Epithelial cell of proximal tubule (primary cell): ENCODE data around the gene SLC9B2. TPM values are rescaled to one million over a fixed set of nuclear protein-coding genes. Genes with fewer than 3 reads are reported as not detected.
"Not testable (repeated sequence)": the region's sequence is repeated elsewhere in the genome, so short reads cannot be mapped to it uniquely, and the experiment has no call there.

Source experiments
- DNase-seq: peaks from one replicate; pipeline ENCODE4 v3.0.0-alpha.2; 2011; ENCODE audit warnings: low read depth
- H3K4me3 ChIP-seq: 2 replicates; pipeline ENCODE4 v1.5.1; 2011; ENCODE audit warnings: low read depth, mild to moderate bottlenecking, low read length
- total RNA-seq: library from RNA; depleted of rRNA; stranded (reverse); fragments of >200 nt; gene quantifications from 2 replicates; pipeline ENCODE4 v1.2.3, GENCODE V29; 2015
- TF ChIP-seq, protein P1 (sequence below): conservative IDR thresholded peaks from 2 replicates; pipeline ENCODE4 v1.5.1; 2012; ENCODE audit warnings: low read depth, mild to moderate bottlenecking, low read length

The SLC9B2 gene
- total RNA-seq, 1 donor from 2014 or later, result 7.0 TPM

DNA sequence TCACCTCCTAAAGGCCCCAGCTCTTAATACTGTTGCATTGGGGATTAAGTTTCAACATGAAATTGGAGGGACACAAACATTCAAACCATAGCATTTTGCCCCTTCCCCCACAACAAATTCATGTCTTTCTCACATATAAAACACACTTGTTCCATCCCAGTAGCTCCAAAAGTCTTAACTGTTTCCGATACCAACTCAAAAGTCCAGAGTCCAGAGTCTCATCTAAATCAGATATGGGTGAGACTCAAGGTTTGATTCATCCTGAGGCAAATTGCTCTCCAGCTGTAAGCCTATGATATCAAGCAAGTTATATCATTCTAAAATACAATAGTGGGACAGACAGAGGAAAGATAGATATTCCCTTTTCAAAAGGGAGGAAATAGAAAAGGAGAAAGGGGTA lies 65.8 kb downstream of the SLC9B2 start:
- TF ChIP-seq, protein P1, sequence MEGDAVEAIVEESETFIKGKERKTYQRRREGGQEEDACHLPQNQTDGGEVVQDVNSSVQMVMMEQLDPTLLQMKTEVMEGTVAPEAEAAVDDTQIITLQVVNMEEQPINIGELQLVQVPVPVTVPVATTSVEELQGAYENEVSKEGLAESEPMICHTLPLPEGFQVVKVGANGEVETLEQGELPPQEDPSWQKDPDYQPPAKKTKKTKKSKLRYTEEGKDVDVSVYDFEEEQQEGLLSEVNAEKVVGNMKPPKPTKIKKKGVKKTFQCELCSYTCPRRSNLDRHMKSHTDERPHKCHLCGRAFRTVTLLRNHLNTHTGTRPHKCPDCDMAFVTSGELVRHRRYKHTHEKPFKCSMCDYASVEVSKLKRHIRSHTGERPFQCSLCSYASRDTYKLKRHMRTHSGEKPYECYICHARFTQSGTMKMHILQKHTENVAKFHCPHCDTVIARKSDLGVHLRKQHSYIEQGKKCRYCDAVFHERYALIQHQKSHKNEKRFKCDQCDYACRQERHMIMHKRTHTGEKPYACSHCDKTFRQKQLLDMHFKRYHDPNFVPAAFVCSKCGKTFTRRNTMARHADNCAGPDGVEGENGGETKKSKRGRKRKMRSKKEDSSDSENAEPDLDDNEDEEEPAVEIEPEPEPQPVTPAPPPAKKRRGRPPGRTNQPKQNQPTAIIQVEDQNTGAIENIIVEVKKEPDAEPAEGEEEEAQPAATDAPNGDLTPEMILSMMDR, result no peak
- H3K4me3 ChIP-seq, result no peak overlapping the region
- no peak for DNase-seq

DNA sequence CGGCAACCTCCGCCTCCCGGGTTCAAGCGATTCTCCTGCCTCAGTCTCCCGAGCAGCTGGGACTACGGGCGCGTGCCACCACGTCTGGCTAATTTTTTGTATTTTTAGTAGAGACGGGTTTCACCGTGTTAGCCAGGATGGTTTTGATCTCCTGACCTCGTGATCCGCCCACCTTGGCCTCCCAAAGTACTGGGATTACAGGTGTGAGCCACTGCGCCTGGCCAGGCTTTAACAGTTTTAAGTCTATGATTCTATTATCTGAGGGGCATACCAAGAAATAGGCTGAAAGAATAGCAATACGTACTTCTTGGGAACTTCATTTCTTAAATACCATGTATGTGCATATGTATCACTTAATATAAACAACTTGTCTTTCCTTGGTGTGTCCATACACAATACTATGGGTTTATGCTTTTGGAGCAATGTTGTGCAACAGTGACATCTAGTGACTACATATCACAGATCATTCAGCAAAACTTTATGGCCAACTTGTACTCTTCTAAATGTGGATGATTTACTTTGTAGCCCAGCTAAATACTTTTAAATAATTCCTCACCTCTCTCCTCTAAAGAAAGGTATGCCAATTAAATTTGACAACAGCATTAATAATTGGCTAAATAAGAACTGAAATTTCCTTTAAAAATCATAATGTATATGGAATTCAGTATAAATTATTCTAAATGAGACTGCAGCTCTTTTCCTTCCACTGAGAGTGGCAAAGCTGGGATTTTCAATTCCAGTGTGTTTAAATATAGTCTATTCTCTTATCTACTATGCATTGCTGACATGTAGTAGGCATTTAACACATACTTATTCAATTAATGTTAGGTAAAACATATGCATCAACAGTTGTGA lies 67.5 kb downstream of the SLC9B2 start:
- no peak overlapping the region for H3K4me3 ChIP-seq
- DNase-seq, result no peak
- TF ChIP-seq, protein P1, result peak; percentile 75

DNA sequence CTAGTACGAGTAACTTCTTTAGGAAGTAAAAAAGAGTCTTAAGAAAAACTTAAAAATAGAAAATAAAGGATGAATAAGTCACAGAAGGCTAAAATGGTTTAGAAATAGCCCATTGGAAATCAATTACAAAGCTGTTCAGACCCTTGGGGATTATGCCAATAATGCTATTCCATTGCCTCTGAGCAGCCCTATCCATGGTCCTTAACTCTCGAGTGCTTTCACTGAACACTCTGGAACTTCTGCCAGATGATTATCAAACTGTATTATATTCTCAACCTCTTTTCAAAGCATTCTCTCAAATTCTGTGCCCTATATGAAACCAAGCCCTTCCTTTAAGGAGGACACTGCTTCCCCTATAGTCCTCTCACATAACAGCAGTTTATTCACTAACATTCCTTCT lies 74.0 kb downstream of the SLC9B2 start:
- no peak for DNase-seq
- TF ChIP-seq, protein P1, result no peak
- no peak overlapping the region for H3K4me3 ChIP-seq

DNA sequence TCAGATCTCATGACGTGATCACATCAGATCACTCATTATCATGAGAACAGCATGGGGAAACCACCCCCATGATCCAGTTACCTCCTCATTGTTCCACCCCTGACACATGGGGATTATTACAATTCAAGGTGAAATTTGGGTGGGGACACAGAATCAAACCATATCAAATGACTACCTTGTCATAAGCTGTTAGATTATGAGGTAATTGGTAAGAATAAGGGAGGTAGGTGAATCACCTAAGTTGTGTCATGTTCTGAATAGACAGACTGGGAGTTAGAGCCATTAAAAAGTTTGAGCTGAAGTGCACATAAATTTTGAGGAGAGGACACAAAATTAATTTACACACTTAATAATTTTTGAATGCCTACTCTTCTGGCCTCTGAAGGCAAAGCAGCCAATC lies 81.8 kb downstream of the SLC9B2 start:
- TF ChIP-seq, protein P1, result no peak
- H3K4me3 ChIP-seq, result no peak overlapping the region
- no peak for DNase-seq

DNA sequence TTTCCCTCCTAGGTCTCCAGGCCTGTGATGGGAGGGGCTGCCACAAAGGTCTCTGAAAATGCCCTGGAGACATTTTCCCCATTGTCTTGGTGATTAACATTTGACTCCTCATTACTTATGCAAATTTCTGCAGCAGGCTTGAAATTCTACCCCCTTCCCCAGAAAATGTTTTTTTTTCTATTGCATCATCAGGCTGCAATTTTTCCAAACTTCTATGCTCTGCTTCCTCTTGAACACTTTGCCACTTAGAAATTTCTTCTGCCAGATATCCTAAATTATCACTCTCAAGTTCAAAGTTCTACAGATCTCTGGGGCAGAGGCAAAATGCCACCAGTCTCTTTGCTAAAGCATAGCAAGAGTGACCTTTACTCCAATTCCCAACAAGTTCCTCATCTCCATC lies 82.6 kb downstream of the SLC9B2 start:
- H3K4me3 ChIP-seq, DNase-seq: not testable (repeated sequence)

DNA sequence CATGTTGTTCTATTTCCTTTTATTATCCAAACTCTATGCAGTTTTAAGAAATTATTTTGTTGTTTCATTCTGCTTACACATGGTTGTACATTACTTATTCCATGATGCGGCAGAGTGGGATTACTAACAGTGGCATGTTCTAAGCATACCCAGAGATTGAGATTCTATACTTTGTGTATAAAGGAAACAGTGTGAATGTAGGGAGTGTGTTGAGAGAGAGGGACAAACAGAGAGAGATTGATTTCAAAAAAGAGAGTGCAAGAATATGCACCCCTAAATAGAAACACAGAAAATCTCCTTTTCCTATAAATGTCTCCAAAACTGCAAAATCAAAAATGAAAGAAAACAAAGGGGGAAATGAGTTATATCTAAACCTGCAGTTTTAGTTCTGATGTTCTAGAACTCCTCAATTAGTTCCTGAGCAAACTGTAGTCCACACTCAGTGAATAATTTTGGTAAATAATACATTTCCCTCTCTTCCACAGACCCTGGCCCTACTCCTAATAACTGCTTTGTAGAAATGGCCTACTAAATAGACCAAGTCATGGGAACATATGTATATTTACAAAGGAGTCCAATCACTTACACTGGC lies 88.0 kb downstream of the SLC9B2 start:
- H3K4me3 ChIP-seq, result no peak overlapping the region
- no peak for DNase-seq
- TF ChIP-seq, protein P1, result no peak

DNA sequence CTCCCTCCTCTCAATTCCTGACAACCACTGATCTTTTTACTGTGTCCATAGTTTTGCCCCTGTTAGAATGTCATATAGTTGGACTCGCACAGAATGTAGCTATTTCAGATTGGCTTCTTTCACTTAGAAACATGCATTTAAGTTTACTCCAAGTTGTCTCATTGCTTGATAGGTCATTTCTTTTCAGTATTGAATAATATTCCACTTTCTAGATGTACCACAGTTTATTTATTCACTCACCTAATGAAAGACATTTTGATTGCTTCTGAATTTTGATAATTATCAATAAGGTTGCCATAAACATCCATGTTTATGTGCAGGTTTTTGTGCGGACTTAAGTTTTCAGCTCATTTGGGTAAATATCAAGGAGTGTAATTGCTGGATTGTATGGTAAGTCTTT lies 95.6 kb downstream of the SLC9B2 start:
- no peak overlapping the region for H3K4me3 ChIP-seq

More for the DNA sequence above, 95.6 kb downstream of the SLC9B2 start:
- no peak for DNase-seq
- TF ChIP-seq, protein P1, result no peak

Other genes with a start within 250 kb of the SLC9B2 start
- gene UBE2D3, start 249.2 kb downstream of the SLC9B2 start, total RNA-seq, result 283 and 375 TPM in 2 replicates
- gene CISD2, start 207.8 kb downstream of the SLC9B2 start, total RNA-seq, result 29.2 and 29.9 TPM in 2 replicates
- gene SLC9B1, start 57.1 kb downstream of the SLC9B2 start, total RNA-seq, result 0.43 and 1.1 TPM in 2 replicates
- 29.4 and 78.4 TPM in 2 replicates for gene BDH2, start 23.1 kb upstream of the SLC9B2 start, total RNA-seq
- 23.4 and 24.3 TPM in 2 replicates for gene CENPE, start 121.6 kb upstream of the SLC9B2 start, total RNA-seq